GM18870 (cell line): ENCODE data around the gene NEURL1.
"Not testable (repeated sequence)": the region's sequence is repeated elsewhere in the genome, so short reads cannot be mapped to it uniquely, and the experiment has no call there.

Experiments used
- ATAC-seq: cut with Tn5 transposase; IDR thresholded peaks from one replicate; pipeline ENCODE4 v1.9.1; 2021; ENCODE audit warnings: moderate library complexity; ENCODE audit not compliant: unreplicated experiment

Gene NEURL1

DNA sequence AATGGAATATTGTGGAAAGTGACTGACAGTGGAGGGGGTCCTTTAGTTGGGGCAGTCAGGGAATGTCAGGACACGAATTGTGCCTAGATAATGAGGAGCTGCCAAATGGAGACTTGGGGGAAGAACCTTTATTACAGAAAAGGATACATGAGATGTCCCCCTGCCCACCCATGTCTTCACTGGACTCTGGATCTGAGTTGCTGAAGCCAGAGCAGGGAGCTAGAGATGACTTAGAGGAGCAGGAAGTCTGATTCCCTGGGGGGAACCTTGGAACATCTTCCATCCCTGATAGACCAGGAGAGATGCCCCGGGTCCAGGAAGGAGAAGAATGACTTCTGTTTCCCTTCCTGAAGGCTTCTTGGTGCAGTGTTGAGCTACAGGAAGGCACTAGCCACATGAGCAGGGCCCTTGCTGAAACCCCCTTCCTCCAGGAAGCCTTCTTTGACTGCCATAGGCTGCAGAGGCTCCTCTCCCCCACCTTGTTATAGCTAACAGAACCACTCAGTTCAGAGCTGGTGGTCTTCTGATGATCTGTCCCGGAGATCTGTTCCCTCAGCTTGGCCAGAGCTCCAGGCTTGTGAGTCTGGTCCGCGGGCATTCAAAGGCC is 747 bp upstream of the NEURL1 start:
- no peak for ATAC-seq

DNA sequence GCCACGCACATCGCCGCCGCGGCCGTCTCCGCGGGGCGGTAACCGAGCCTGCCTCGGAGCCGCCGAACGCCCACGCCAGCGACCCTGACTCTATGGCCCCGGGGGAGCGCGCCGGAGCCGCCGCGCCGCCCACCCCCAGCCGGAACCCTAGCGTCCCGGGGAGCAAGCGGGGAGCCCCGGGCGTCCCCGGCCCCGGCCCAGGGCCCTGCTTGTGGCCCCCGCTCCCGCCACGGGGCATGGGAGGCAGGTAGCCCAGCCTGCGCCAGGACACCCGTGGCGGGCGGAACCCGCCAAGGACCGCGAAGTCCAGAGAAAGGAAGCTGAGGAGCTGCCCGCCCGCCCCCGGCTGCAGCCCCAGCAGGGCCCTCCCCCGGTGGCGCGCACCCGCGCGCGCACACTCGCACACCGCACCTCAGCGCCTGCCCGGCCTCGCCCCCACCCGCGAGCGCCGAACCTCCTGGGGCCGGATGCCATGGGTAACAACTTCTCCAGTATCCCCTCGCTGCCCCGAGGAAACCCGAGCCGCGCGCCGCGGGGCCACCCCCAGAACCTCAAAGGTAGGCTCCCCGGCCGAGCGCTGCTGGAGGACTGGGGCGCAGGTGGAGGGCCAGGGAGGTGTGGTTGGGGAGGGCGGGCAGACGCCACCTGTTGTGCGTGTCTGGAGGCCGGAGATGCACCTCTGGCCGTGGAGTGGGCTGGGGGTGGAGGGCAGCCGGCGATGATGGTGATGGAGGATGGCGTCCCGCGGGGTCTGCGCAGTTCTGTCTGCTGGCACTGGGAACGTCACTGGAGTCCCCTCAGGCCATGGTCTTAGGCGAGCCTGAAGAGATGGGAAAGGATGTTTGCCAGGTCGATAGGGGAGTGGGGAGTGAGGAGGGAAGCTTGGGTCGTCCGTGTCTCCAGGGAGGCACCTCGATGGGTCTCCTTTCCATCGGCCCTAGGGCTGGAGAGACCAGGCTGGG is 692 bp downstream of the NEURL1 start:
- ATAC-seq: no peak

GRCh38 chr10:103495321-103495720 is 1.8 kb downstream of the NEURL1 start:
- ATAC-seq: no peak

DNA sequence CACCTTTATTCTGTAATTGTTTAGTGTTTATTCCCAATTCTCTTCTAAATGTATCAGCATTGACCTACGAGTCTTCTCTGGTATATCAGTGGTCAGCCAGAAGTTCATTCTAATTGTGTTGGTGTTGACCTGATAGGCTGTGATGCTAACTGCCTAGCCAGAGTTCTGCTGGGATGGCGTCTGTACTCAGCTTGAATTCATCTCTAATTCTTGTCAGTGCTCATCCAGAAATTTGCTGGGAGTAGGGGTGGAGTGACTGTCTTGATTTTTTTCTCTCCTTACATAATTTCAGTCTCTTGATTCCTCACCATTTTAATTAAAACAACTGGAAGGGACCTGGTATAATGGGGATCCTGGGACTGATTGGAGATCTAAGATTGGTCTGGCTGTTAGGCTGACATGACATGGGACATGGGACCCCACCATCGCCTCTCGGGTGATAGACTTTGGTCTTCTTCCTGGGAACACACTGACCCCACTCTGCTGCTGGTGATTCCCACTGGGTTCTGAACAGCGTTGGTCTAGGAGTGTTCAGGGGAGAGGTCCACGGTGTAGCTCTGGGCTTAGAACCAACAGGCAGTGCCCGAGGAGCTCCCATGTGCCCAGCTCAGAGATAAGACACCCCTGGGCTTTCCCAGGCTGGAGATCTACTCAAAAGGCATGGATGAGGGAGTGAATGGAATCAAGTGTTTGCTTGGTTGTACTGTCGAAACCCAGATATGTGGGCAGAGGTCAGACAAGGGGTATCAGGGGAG is 3.8 kb downstream of the NEURL1 start:
- no peak for ATAC-seq

GRCh38 chr10:103498936-103499638 is 5.6 kb downstream of the NEURL1 start:
- no peak for ATAC-seq

GRCh38 chr10:103499881-103500280 is 6.4 kb downstream of the NEURL1 start:
- no peak for ATAC-seq

- ATAC-seq: no peak
Observed at GRCh38 chr10:103500481-103500880, 7.0 kb downstream of the NEURL1 start.

DNA sequence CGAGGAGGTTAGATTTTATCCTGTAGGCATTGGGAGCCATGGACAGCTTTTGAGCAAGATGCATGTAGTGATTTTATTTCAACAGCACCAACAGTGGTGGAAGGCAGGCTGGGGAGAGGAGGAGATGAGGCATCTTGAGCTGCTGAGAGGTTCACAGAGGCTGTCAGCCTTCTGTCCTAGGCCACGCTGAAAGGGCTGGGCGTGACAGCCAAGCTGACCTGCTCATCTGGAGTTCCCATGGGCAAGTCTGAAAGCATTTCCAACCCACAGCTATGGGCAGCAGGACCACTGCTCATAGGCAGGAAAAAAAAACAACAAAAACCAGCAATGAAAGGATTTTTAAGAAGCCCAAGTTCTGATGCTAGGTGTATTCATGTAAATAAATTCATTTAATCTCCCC is 7.7 kb downstream of the NEURL1 start:
- ATAC-seq: no peak

- ATAC-seq: no peak
Observed at GRCh38 chr10:103502849-103503660, 9.6 kb downstream of the NEURL1 start.

DNA sequence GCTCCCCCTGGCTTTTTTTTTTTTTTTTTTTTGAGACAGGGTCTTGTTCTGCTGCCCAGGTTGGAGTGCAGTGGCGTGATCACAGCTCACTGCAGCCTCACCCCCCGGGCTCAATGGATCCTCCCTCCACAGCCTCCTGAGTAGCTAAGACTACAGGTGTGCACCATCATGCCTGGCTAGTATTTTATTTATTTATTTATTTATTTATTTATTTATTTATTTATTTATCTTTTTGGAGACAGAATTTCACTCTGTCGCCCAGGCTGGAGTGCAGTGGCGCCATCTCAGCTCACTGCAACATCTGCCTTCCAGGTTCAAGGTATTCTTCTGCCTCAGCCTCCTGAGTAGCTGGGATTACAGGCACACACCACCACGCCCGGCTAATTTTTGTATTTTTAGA is 10.3 kb downstream of the NEURL1 start:
- not testable (repeated sequence) for ATAC-seq

DNA sequence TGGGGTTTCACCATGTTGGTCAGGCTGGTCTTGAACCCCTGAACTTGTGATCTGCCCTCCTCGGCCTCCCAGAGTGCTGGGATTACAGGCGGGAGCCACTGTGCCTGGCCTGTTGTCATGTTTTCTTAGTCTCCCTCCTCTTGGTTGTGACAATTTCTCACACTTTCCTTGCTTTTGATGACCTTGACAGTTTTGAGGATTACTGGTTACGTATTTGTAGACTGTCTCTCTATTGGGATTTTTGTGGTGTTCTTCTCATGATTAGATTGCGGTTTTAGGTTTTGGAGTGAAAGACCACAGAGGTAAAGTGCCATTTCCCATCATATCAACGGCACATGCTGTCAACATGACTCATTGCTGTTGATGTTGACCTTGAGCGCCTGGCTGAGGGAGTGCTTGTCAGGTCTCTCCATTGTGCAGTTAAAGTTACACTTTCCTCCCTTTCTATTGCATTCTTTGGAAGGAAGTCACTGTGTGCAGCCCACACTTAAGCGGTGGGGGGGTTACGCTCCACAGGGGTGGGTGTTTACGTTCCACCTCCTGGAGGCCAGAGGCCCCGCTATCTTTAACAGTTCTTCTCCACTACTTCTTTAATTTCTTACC is 10.8 kb downstream of the NEURL1 start:
- ATAC-seq: no peak

GRCh38 chr10:103506061-103506460 is 12.6 kb downstream of the NEURL1 start:
- ATAC-seq: no peak

DNA sequence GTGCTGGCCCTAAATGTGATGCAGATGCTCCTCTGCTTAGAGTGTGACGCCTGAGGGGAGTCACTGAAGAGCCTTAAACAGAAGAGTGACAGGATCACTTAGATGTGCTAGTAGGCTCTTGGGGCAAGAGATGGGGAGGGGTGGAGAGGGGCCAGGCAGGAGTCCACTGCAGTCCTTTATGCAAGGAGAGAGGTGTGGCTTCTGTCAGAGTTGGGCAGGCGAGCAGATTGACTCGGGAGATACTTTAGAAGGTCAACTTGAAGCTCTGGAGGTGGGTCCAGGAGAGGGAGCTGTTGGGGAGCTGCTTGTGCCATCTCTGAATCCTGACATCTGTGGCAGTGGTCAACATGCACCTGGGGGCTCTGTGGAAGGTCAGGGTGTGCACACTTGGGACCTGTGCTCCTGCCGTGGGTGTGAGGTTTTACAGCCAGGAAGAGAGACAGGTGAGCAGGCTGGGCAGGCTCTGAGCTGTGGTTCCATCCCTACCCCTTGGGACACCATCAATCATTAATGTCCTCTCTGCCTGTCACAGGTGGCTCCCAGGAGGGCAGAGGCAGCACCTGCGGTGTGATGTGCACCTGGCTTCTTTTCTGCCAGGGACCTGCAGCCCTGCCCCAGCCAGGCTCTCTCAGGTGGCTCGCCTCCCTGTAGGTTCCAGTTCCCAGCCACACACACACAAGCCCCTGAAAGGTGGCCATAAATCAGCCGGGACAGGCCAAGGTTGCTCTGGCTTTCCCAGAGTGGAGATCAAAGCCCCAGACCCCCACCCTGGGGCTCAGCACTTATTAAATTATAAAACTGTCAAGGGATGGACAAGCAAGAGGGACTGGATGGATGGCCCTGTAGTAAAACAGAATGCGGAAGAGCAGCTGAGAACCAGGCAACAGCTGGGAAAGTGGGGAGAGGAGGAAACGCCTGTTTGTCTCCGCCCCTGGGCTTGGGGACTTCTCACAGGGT is 14.0 kb downstream of the NEURL1 start:
- no peak for ATAC-seq

DNA sequence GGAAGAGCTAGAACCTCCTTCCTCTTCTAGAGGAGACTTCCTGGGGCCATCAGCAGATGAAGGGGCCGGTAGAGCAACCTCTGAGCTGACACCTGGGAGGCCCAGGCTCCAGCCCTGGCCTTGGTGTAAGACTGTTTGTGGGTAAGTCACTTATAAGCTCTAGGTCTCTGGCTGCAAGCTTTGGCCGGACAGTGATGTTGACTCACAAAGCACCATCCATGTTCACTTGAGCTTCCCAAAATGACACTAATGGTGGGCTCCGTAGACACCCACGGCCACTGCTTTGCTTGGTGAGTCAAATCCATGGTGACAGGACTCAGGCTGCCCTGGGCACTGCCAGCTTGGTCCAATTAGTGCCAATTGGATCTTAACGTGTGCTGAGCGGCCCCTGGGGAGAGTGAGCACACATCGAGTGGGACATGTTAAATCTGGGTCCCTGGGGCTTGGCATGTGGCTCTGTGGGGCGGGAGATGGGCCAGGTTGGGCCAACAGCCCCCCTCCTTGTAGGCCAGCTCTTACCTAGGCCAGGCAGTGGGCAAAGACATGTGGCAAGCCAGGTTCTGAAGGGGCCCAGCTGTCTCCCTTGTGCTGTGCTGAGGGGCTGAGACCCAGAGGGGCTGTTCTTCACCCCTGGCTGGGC is 16.7 kb downstream of the NEURL1 start:
- no peak for ATAC-seq

- no peak for ATAC-seq
Observed at GRCh38 chr10:103510791-103511752, 17.6 kb downstream of the NEURL1 start.

- ATAC-seq: no peak
Observed at GRCh38 chr10:103512166-103512565, 18.7 kb downstream of the NEURL1 start.
